A549 (cell line): ENCODE results near the gene DYDC1. TPM values are rescaled to one million over a fixed set of nuclear protein-coding genes. Genes with fewer than 3 reads are reported as not detected.

Source experiments
- ATAC-seq, 2 experiments: fragments of 200-7000 bp in 1 of 2; fragments of >200 bp in 1 of 2; cut with Nextera tagmentation in 1 of 2; cut with Tn5 transposase in 1 of 2; 3 replicates each; pipeline versions ENCODE4 v1.8.0 to v1.9.1; 2018 to 2020; ENCODE audit warnings: mild to moderate bottlenecking in 1 of 2, moderate library complexity in 1 of 2
- CTCF ChIA-PET: fragments of 300-600 bp; sonication (Branson Sonifier 250); formaldehyde crosslinking; extraction: SDS; loops from one replicate; lab custom pipeline; 2021; ENCODE audit warnings: antibody characterized with exemption, inconsistent platforms; lab: Yijun Ruan, JAX
- POLR2A ChIA-PET: fragments of 350-600 bp; formaldehyde crosslinking; extraction: SDS; loops from one replicate; lab custom pipeline; 2021; ENCODE audit warnings: antibody characterized with exemption, inconsistent platforms; lab: Yijun Ruan, JAX
- DNase-seq, 2 experiments: peaks; one replicate each; pipeline versions ENCODE4 v3.0.0 to v3.0.0-alpha.2; 2011 to 2016; ENCODE audit warnings: low read depth in 1 of 2, low spot score in 1 of 2
- FAIRE-seq: peaks from 2 replicates; lab custom pipeline; 2011; peaks lifted over from hg19 to GRCh38; lab: Jason Lieb, UNC
- H3K27ac ChIP-seq, 2 experiments: fragments of >200 bp; sonication (Bioruptor Twin); formaldehyde crosslinking; 3 replicates each; pipeline ENCODE4 v1.5.1; 2016 to 2017
- H3K4me1 ChIP-seq: fragments of >200 bp; sonication (Bioruptor Twin); formaldehyde crosslinking; 3 replicates; pipeline ENCODE4 v1.6.1; 2016
- H3K4me2 ChIP-seq: fragments of >200 bp; sonication (Bioruptor Twin); formaldehyde crosslinking; 3 replicates; pipeline ENCODE4 v1.6.1; 2016
- H3K4me3 ChIP-seq: fragments of >200 bp; sonication (Bioruptor Twin); formaldehyde crosslinking; 3 replicates; pipeline ENCODE4 v1.5.1; 2016
- H3K9me3 ChIP-seq: fragments of >200 bp; sonication (Bioruptor Twin); formaldehyde crosslinking; 3 replicates; pipeline ENCODE4 v1.6.1; 2016
- ATOH8 ChIP-seq: fragments of 250-450 bp; sonication (Bioruptor Pico); IDR thresholded peaks from 2 replicates; pipeline ENCODE4 v1.5.0; 2020; ENCODE audit warnings: low read depth, mild to moderate bottlenecking, moderate library complexity
- BCL3 ChIP-seq: fragments of >200 bp; sonication (Bioruptor Twin); formaldehyde crosslinking; IDR thresholded peaks from 3 replicates; pipeline ENCODE4 v1.6.1; 2016
- BHLHE40 ChIP-seq: IDR thresholded peaks from 2 replicates; pipeline ENCODE4 v1.6.1; 2012; ENCODE audit warnings: low read depth, low read length, inconsistent platforms
- CBX2 ChIP-seq: fragments of 200-600 bp; sonication (generic); IDR thresholded peaks from 2 replicates; pipeline ENCODE4 v1.6.1; 2016; ENCODE audit warnings: low read depth, mild to moderate bottlenecking, borderline replicate concordance
- CBX8 ChIP-seq: fragments of 200-600 bp; sonication (generic); IDR thresholded peaks from 2 replicates; pipeline ENCODE4 v1.6.1; 2016
- CEBPB ChIP-seq, 2 experiments: fragments of >200 bp in 1 of 2; sonication (Bioruptor Twin) in 1 of 2; formaldehyde crosslinking in 1 of 2; IDR thresholded peaks; 2 replicates each; pipeline ENCODE4 v1.6.1; 2012 to 2016
- FOXS1 ChIP-seq: fragments of 250-450 bp; sonication (Bioruptor Pico); IDR thresholded peaks from 2 replicates; pipeline ENCODE4 v1.5.0; 2020; ENCODE audit warnings: mild to moderate bottlenecking, moderate library complexity
- HDAC2 ChIP-seq: fragments of 200-600 bp; sonication (generic); IDR thresholded peaks from 2 replicates; pipeline ENCODE4 v1.6.1; 2016
- HES2 ChIP-seq: fragments of >200 bp; sonication (Bioruptor Twin); formaldehyde crosslinking; IDR thresholded peaks from 2 replicates; pipeline ENCODE4 v1.6.1; 2016
- JUN ChIP-seq, 2 experiments: fragments of >200 bp; sonication (Bioruptor Twin); formaldehyde crosslinking; IDR thresholded peaks; 2 replicates in 1 of 2; 3 replicates in 1 of 2; pipeline ENCODE4 v1.6.1; 2016 to 2017
- MAFK ChIP-seq: fragments of 450-650 bp; IDR thresholded peaks from 2 replicates; pipeline ENCODE4 v1.6.1; 2014; ENCODE audit not compliant: partially characterized antibody
- MYC ChIP-seq: IDR thresholded peaks from 2 replicates; pipeline ENCODE4 v1.6.1; 2012; ENCODE audit warnings: mild to moderate bottlenecking, inconsistent platforms, low read length, improper control_type of control experiment, borderline replicate concordance
- NPAS2 ChIP-seq: fragments of 250-450 bp; sonication (Bioruptor Pico); IDR thresholded peaks from 2 replicates; pipeline ENCODE4 v1.8.0; 2022; ENCODE audit warnings: mild to moderate bottlenecking, moderate library complexity, borderline replicate concordance
- NR3C1 ChIP-seq: fragments of >200 bp; sonication (Bioruptor Twin); formaldehyde crosslinking; IDR thresholded peaks from 3 replicates; pipeline ENCODE4 v1.6.1; 2017
- PHF8 ChIP-seq: fragments of 200-600 bp; sonication (generic); IDR thresholded peaks from 2 replicates; pipeline ENCODE4 v1.6.1; 2016; ENCODE audit warnings: low read depth, mild to moderate bottlenecking, antibody characterized with exemption, moderate library complexity, borderline replicate concordance
- ZFP36 ChIP-seq: fragments of 450-650 bp; IDR thresholded peaks from 2 replicates; pipeline ENCODE4 v1.6.1; 2014; ENCODE audit warnings: borderline replicate concordance; ENCODE audit not compliant: partially characterized antibody
- ZNF302 ChIP-seq: fragments of 250-450 bp; sonication (Bioruptor Pico); IDR thresholded peaks from 2 replicates; pipeline ENCODE4 v1.9.0; 2021; ENCODE audit warnings: inconsistent platforms, mild to moderate bottlenecking, moderate library complexity
- WGBS: methylation state at CpG from one replicate; pipeline ENCODE4 v1.1.6; 2017; ENCODE audit errors: missing lambda C conversion rate; 5-methylcytosine and 5-hydroxymethylcytosine counted together
- polyA plus RNA-seq, 4 experiments: library from polyadenylated mRNA; depleted of rRNA in 3 of 4; stranded (reverse); fragments of >200 nt; fragmentation: RNase III in 1 of 4; extraction: RNeasy Plus Mini Kit Qiagen cat#74134 plus additional on column Dnase treatment in 1 of 4; gene quantifications; 2 replicates in 3 of 4; 3 replicates in 1 of 4; pipeline ENCODE4 v1.2.3, GENCODE V29; 2011 to 2017

The DYDC1 gene
- polyA plus RNA-seq, 2 of the 4 experiments (the other 2 are of a cell fraction), result not detected

- Histone ChIP-seq H3K9me3 (no peaks in the 10 kb centered on the region; the same call in 2 of the 3 replicates), H3K4me2 (no peak overlapping the region), H3K4me3 (no peak overlapping the region), H3K27ac (no peak overlapping the region), H3K4me1 (no peaks in the 10 kb centered on the region)
- CTCF ChIA-PET, result no interaction called here
- WGBS, result 10% methylated on average over 3 of the region's 3 CpGs
- POLR2A ChIA-PET, result no interaction called here
- TF ChIP-seq BCL3 (no peak), JUN (IDR thresholded peaks at IDR 0.05) (no peak), NR3C1 (no peak), MAFK (no peak), BHLHE40 (no peak), MYC (no peak), NPAS2 (CRISPR knock-in tag) (no peak), PHF8 (no peak)
- no peak for DNase-seq
- ATAC-seq, result no peak
- FAIRE-seq, result no peak
Observed at GRCh38 chr10:80323311-80323710, 33.2 kb downstream of the DYDC1 start.

DNA sequence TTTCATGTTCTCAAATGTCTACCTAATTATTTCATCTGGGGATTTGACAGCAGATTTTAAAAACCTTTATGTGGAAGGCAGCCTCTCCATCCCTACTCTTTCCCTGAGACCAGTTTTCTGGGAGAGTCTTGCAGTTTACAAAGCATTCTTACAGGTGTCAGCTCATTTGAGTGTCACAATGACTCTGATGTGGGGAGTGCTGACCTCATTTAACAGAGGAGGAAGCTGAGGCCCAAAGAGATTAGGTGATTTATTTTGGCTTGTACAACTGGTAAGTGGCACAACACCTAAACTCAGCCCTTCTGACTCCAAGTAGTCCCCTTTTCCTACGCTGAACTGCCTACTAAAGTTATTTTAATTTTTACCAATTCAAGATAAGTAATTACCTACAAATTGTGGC is 33.8 kb downstream of the DYDC1 start:
- ChIA-PET CTCF (no interaction called here), POLR2A (no interaction called here)
- WGBS, result 19% methylated on average over 1 of the region's 1 CpG
- FAIRE-seq (no peak), ATAC-seq (no peak), DNase-seq (no peak)
- no peak for TF ChIP-seq ZNF302 (CRISPR knock-in tag)
- no peak for TF ChIP-seq HDAC2
- TF ChIP-seq HES2, result no peak
- TF ChIP-seq CBX8, result no peak
- TF ChIP-seq NPAS2 (CRISPR knock-in tag), result no peak
- no peak overlapping the region for H3K4me3 ChIP-seq
- no peaks in the 10 kb centered on the region; the same call in 2 of the 3 replicates for H3K9me3 ChIP-seq
- no peak overlapping the region for H3K27ac ChIP-seq
- H3K4me1 ChIP-seq, result no peaks in the 10 kb centered on the region
- no peak overlapping the region for H3K4me2 ChIP-seq

GRCh38 chr10:80322158-80322557 is 34.4 kb downstream of the DYDC1 start:
- H3K4me3 ChIP-seq, result no peak overlapping the region
- H3K9me3 ChIP-seq, result no peaks in the 10 kb centered on the region; the same call in 2 of the 3 replicates
- no peak overlapping the region for H3K4me2 ChIP-seq
- ChIA-PET CTCF (no interaction called here), POLR2A (no interaction called here)
- no peaks in the 10 kb centered on the region for H3K4me1 ChIP-seq
- TF ChIP-seq ATOH8 (CRISPR knock-in tag) (no peak), CEBPB (IDR thresholded peaks at IDR 0.05) (peak in 1 of 2 experiments; percentile 22; a peak in 1 of 4 replicates), CBX2 (no peak), CBX8 (no peak)
- DNase-seq (no peak), ATAC-seq (no peak), FAIRE-seq (no peak)
- 52% methylated on average over 2 of the region's 2 CpGs for WGBS
- no peak overlapping the region for H3K27ac ChIP-seq

GRCh38 chr10:80321183-80321582 is 35.4 kb downstream of the DYDC1 start:
- no peak for ATAC-seq
- CTCF ChIA-PET, result no interaction called here

More at GRCh38 chr10:80321183-80321582, 35.4 kb downstream of the DYDC1 start:
- Histone ChIP-seq H3K9me3 (no peaks in the 10 kb centered on the region), H3K4me1 (no peaks in the 10 kb centered on the region), H3K4me3 (no peak overlapping the region), H3K27ac (no peak overlapping the region), H3K4me2 (no peak overlapping the region)
- TF ChIP-seq ZFP36 (no peak), FOXS1 (CRISPR knock-in tag) (no peak)
- POLR2A ChIA-PET, result no interaction called here
- WGBS, result 59% methylated on average over 5 of the region's 5 CpGs
- FAIRE-seq, result no peak
- no peak for DNase-seq
